K562 (cell line): Measurements from ENCODE around the gene FOXJ3. TPM values are rescaled to one million over a fixed set of nuclear protein-coding genes. Genes with fewer than 3 reads are reported as not detected.

ENCODE experiments used
- ATAC-seq: fragments of 200-7000 bp; cut with Tn5 transposase; 3 replicates; pipeline ENCODE4 v1.9.1; 2020; ENCODE audit warnings: moderate library complexity
- BruUV-seq: library from RNA; stranded (reverse); fragments of 400-500 nt; replicated peaks from 2 replicates; lab custom pipeline; 2021; lab: Mats Ljungman, UMichigan
- CTCF ChIA-PET: fragments of 300-600 bp; formaldehyde crosslinking; extraction: SDS; loops from one replicate; lab custom pipeline; 2021; ENCODE audit warnings: low intra/inter-chr PET ratio; lab: Yijun Ruan, JAX
- POLR2A ChIA-PET: fragments of 300-600, 350-650 bp; sonication (Branson Sonifier 250); formaldehyde crosslinking; extraction: SDS; loops from one replicate; lab custom pipeline; 2021; ENCODE audit warnings: antibody characterized with exemption, inconsistent platforms; lab: Yijun Ruan, JAX
- DNase-seq, 4 experiments: peaks; one replicate each; pipeline versions ENCODE4 v3.0.0 to v3.0.0-alpha.2; 2011 to 2018; ENCODE audit warnings: low spot score in 3 of 4, mixed read lengths in 3 of 4; ENCODE audit errors: extremely low read depth in 1 of 4
- FAIRE-seq: peaks from 2 replicates; lab custom pipeline; 2011; peaks lifted over from hg19 to GRCh38; lab: Jason Lieb, UNC
- H2AFZ ChIP-seq: 2 replicates; pipeline ENCODE4 v1.6.0; 2011; ENCODE audit warnings: low read depth, low read length, control low read depth, inconsistent platforms
- H3K27ac ChIP-seq: fragments of 200-600 bp; 3 replicates; pipeline ENCODE4 v1.8.0; 2011; ENCODE audit warnings: low read depth, mild to moderate bottlenecking, control low read depth, inconsistent platforms, low read length, moderate library complexity, mixed read lengths; ENCODE audit errors: extremely low read depth
- H3K27me3 ChIP-seq, 2 experiments: fragments of 300-600 bp in 1 of 2; 2 replicates in 1 of 2; 3 replicates in 1 of 2; pipeline versions ENCODE4 v1.6.0 to v1.8.0; 2011; ENCODE audit warnings: inconsistent platforms in 2 of 2, low read length in 2 of 2, mild to moderate bottlenecking in 1 of 2, mixed read lengths in 1 of 2, moderate library complexity in 1 of 2; ENCODE audit not compliant: control insufficient read depth in 2 of 2, insufficient read depth in 2 of 2
- H3K36me3 ChIP-seq: fragments of 300-600 bp; 3 replicates; pipeline ENCODE4 v1.8.0; 2011; ENCODE audit warnings: mild to moderate bottlenecking, low read length, inconsistent platforms; ENCODE audit not compliant: control insufficient read depth, insufficient read depth
- H3K4me1 ChIP-seq, 2 experiments: fragments of 200-600 bp in 1 of 2; replicated peaks in 1 of 2; 2 replicates in 1 of 2; 3 replicates in 1 of 2; pipeline versions ENCODE4 v1.5.1 to v1.8.0; 2011; ENCODE audit warnings: inconsistent platforms in 2 of 2, low read length in 2 of 2, mild to moderate bottlenecking in 1 of 2, mixed read lengths in 1 of 2, moderate library complexity in 1 of 2; ENCODE audit not compliant: control insufficient read depth in 2 of 2, insufficient read depth in 2 of 2
- H3K4me2 ChIP-seq: 2 replicates; pipeline ENCODE4 v1.6.1; 2011; ENCODE audit warnings: low read length, control low read depth, inconsistent platforms, mixed read lengths; ENCODE audit not compliant: insufficient read depth
- H3K4me3 ChIP-seq: fragments of 200-600 bp; sonication (generic), shearing (Covaris generic); 2 replicates; pipeline ENCODE4 v1.5.1; 2016; ENCODE audit warnings: control low read depth, inconsistent platforms
- H3K79me2 ChIP-seq: fragments of 200-600 bp; 3 replicates; pipeline ENCODE4 v1.8.0; 2011; ENCODE audit warnings: low read length, inconsistent platforms; ENCODE audit not compliant: control insufficient read depth, insufficient read depth
- H3K9ac ChIP-seq, 2 experiments: 2 replicates each; pipeline versions ENCODE4 v1.6.0 to v1.6.1; 2011; ENCODE audit warnings: low read depth in 2 of 2, low read length in 2 of 2, control low read depth in 1 of 2, inconsistent platforms in 1 of 2, mild to moderate bottlenecking in 1 of 2, mixed read lengths in 1 of 2; ENCODE audit not compliant: insufficient read depth in 1 of 2
- H3K9me1 ChIP-seq: one replicate; pipeline ENCODE4 v1.6.0; 2011; ENCODE audit warnings: inconsistent platforms, mild to moderate bottlenecking, low read length, moderate library complexity; ENCODE audit not compliant: control insufficient read depth, insufficient read depth
- H3K9me3 ChIP-seq: replicated peaks from 2 replicates; pipeline ENCODE4 v1.5.1; 2011; ENCODE audit warnings: low read depth, low read length, inconsistent platforms; ENCODE audit not compliant: control insufficient read depth, insufficient read depth
- H4K20me1 ChIP-seq: replicated peaks from 2 replicates; pipeline ENCODE4 v1.6.1; 2011; ENCODE audit warnings: low read length, inconsistent platforms, mixed read lengths; ENCODE audit not compliant: control insufficient read depth, insufficient read depth
- DNMT1 ChIP-seq: fragments of 450-650 bp; IDR thresholded peaks from 2 replicates; pipeline ENCODE4 v1.6.1; 2016; ENCODE audit warnings: antibody characterized with exemption, mild to moderate bottlenecking
- E2F8 ChIP-seq: fragments of 450-650 bp; IDR thresholded peaks from 2 replicates; pipeline ENCODE4 v1.7.1; 2018; ENCODE audit warnings: mild to moderate bottlenecking, low read depth; ENCODE audit not compliant: partially characterized antibody
- FOXA1 ChIP-seq: fragments of 450-650 bp; IDR thresholded peaks from 2 replicates; pipeline ENCODE4 v1.6.1; 2016; ENCODE audit warnings: mild to moderate bottlenecking, borderline replicate concordance
- GABPA ChIP-seq: fragments of 200-800 bp; sonication (Bioruptor generic); conservative IDR thresholded peaks from 2 replicates; pipeline ENCODE4 v1.6.1; 2016; ENCODE audit warnings: low read depth, missing genetic modification characterization, missing compliant biosample characterization
- GATA2 ChIP-seq: sonication (generic); formaldehyde crosslinking; IDR thresholded peaks from 2 replicates; pipeline ENCODE4 v1.4.0; 2020; ENCODE audit warnings: mild to moderate bottlenecking, missing genetic modification reagents
- HNRNPH1 ChIP-seq: fragments of 200-400 bp; formaldehyde crosslinking; optimal IDR thresholded peaks from 2 replicates; pipeline ENCODE3; 2017; ENCODE audit warnings: low read depth, mild to moderate bottlenecking, low read length, moderate library complexity
- POLR2H ChIP-seq: IDR thresholded peaks from 2 replicates; pipeline ENCODE4 v1.6.1; 2016; ENCODE audit warnings: missing genetic modification characterization, low read depth, mild to moderate bottlenecking, control low read depth, missing compliant biosample characterization, moderate library complexity
- PPARD ChIP-seq: fragments of 250-450 bp; sonication (Bioruptor Pico); IDR thresholded peaks from 2 replicates; pipeline ENCODE4 v1.8.0; 2022; ENCODE audit warnings: inconsistent platforms, mild to moderate bottlenecking, moderate library complexity
- RBM14 ChIP-seq: fragments of 200-400 bp; formaldehyde crosslinking; IDR thresholded peaks from 2 replicates; pipeline ENCODE4 v1.6.1; 2018; ENCODE audit warnings: low read depth, mild to moderate bottlenecking, low read length, moderate library complexity, borderline replicate concordance; ENCODE audit not compliant: insufficient read depth
- THAP12 ChIP-seq: fragments of 250-450 bp; sonication (Bioruptor Pico); IDR thresholded peaks from 2 replicates; pipeline ENCODE4 v1.9.0; 2021; ENCODE audit warnings: mild to moderate bottlenecking, inconsistent platforms
- ZBED1 ChIP-seq: IDR thresholded peaks from 2 replicates; pipeline ENCODE4 v1.6.1; 2014
- ZKSCAN1 ChIP-seq: fragments of 150-350 bp; IDR thresholded peaks from 2 replicates; pipeline ENCODE4 v1.6.1; 2016; ENCODE audit warnings: low read depth, low read length
- ZNF134 ChIP-seq: fragments of 250-450 bp; sonication (Bioruptor Pico); conservative IDR thresholded peaks from 2 replicates; pipeline ENCODE4 v1.4.0; 2020
- ZNF143 ChIP-seq: sonication (generic); formaldehyde crosslinking; IDR thresholded peaks from 2 replicates; pipeline ENCODE4 v1.9.0; 2022; ENCODE audit warnings: mild to moderate bottlenecking, missing genetic modification reagents
- WGBS: fragments of 100-300 bp; shearing (Covaris generic); methylation state at CpG from one replicate; pipeline ENCODE4 v1.1.6; 2016; ENCODE audit warnings: low coverage, mixed read lengths; ENCODE audit not compliant: insufficient coverage; ENCODE audit errors: missing lambda C conversion rate; 5-methylcytosine and 5-hydroxymethylcytosine counted together
- in situ Hi-C: fragments of 300-500 bp; cut with MboI; formaldehyde crosslinking; loops from 4 replicates; pipeline ENCODE4 v1.15.0; 2018; ENCODE audit warnings: inconsistent platforms, mixed read lengths
- intact Hi-C: fragments of 100-400 bp; cut with micrococcal nuclease; formaldehyde crosslinking; loops from 2 replicates; pipeline ENCODE4 v1.14.2; 2022
- polyA plus RNA-seq, 8 experiments: library from polyadenylated mRNA; depleted of rRNA in 4 of 8; stranded (reverse) in 5 of 8; unstranded in 3 of 8; fragments of >200 nt; fragmentation: Nextera tagmentation in 2 of 8; fragmentation: Illumina TruSeq in 1 of 8; extraction: Ambion mirVana in 2 of 8; extraction: Trizol in 1 of 8; gene quantifications; 2 replicates each; pipeline versions ENCODE4 v1.2.1 to v1.2.3, GENCODE V29; 2011 to 2014; ENCODE audit warnings: inconsistent platforms in 1 of 8, missing spikeins in 1 of 8
- total RNA-seq, 7 experiments: library from RNA; depleted of rRNA in 6 of 7; stranded (reverse); fragments of >200 nt in 6 of 7; fragmentation: Illumina TruSeq in 2 of 7; extraction: Trizol in 2 of 7; gene quantifications; 2 replicates each; pipeline versions ENCODE4 v1.2.1 to v1.2.3, GENCODE V29; 2011 to 2021; ENCODE audit warnings: low replicate concordance in 1 of 7
- TF ChIP-seq, protein P1 (sequence below): sonication (generic); formaldehyde crosslinking; IDR thresholded peaks from 2 replicates; pipeline ENCODE4 v1.8.1; 2022; ENCODE audit warnings: missing genetic modification reagents
- TF ChIP-seq, protein P2 (sequence below): fragments of 250-450 bp; sonication (Bioruptor Pico); IDR thresholded peaks from 2 replicates; pipeline ENCODE4 v1.8.0; 2022; ENCODE audit warnings: inconsistent platforms

The FOXJ3 gene
- total and polyA plus RNA-seq, 9 of the 15 experiments (the other 6 are each of a cell fraction or from before 2014, with no cell fraction given): 8.7 to 35.3 (median 23.4) TPM

DNA sequence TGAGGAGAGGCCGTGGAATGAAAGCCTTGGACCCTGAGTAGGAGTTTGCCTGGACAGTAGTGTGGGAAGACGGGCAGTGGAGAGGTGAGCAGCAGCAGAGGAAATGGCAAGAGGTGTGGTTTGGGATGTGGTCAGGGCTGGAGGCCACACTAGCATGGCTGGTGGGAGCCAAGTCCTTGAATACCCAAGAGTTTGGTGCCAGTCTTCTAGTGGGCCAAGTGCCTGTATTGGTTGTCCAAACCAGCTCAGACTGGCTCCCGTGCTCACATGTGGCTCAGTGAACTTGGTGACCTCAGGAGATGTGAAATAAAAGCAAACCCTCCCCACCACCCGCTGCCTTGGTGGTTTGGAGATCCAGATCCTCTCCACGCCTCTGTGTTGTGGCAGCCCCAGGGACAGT lies 172.9 kb downstream of the FOXJ3 start:
- ChIA-PET CTCF (no interaction called here), POLR2A (no interaction called here)
- intact Hi-C loops: no loop called here
- no peak overlapping the region for H3K4me3 ChIP-seq
- 2% methylated on average over 5 of the region's 5 CpGs for WGBS
- H3K36me3 ChIP-seq: no peaks in the 10 kb centered on the region
- H2AFZ ChIP-seq: no peak overlapping the region
- no peaks in the 10 kb centered on the region for H3K9me1 ChIP-seq
- no peak for DNase-seq
- H3K79me2 ChIP-seq: no peaks in the 10 kb centered on the region
- no peaks in the 10 kb centered on the region; the same call in 1 of the 2 replicates for H4K20me1 ChIP-seq
- H3K27me3 ChIP-seq: peaks cover 6 to 43% of the 10 kb centered on the region in 2 experiments; a peak in 4 of 5 replicates
- H3K27ac ChIP-seq: no peak overlapping the region
- in situ Hi-C loops: no loop called here
- no peak for ATAC-seq
- peaks cover 0 to 9% of the 10 kb centered on the region in 2 experiments; a peak in 1 of 5 replicates for H3K4me1 ChIP-seq
- H3K4me2 ChIP-seq: no peak overlapping the region
- no peaks in the 10 kb centered on the region; the same call in 1 of the 2 replicates for H3K9me3 ChIP-seq
- no peak overlapping the region for H3K9ac ChIP-seq
- BruUV-seq: no TSS peak
- FAIRE-seq: no peak
- TF ChIP-seq, protein P1, sequence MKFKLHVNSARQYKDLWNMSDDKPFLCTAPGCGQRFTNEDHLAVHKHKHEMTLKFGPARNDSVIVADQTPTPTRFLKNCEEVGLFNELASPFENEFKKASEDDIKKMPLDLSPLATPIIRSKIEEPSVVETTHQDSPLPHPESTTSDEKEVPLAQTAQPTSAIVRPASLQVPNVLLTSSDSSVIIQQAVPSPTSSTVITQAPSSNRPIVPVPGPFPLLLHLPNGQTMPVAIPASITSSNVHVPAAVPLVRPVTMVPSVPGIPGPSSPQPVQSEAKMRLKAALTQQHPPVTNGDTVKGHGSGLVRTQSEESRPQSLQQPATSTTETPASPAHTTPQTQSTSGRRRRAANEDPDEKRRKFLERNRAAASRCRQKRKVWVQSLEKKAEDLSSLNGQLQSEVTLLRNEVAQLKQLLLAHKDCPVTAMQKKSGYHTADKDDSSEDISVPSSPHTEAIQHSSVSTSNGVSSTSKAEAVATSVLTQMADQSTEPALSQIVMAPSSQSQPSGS (CRISPR knock-in tag): no peak
- no peak for TF ChIP-seq E2F8
- no peak for TF ChIP-seq RBM14
- no peak for TF ChIP-seq ZNF134 (CRISPR knock-in tag)
- no peak for TF ChIP-seq DNMT1
- TF ChIP-seq HNRNPH1: no peak
- TF ChIP-seq GATA2 (CRISPR knock-in tag): no peak
- TF ChIP-seq PPARD: no peak
- TF ChIP-seq FOXA1: no peak
- TF ChIP-seq THAP12 (CRISPR knock-in tag): no peak
- no peak for TF ChIP-seq GABPA (tag)
- no peak for TF ChIP-seq POLR2H (tag)
- no peak for TF ChIP-seq ZBED1
- TF ChIP-seq, protein P2, sequence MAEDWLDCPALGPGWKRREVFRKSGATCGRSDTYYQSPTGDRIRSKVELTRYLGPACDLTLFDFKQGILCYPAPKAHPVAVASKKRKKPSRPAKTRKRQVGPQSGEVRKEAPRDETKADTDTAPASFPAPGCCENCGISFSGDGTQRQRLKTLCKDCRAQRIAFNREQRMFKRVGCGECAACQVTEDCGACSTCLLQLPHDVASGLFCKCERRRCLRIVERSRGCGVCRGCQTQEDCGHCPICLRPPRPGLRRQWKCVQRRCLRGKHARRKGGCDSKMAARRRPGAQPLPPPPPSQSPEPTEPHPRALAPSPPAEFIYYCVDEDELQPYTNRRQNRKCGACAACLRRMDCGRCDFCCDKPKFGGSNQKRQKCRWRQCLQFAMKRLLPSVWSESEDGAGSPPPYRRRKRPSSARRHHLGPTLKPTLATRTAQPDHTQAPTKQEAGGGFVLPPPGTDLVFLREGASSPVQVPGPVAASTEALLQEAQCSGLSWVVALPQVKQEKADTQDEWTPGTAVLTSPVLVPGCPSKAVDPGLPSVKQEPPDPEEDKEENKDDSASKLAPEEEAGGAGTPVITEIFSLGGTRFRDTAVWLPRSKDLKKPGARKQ (CRISPR knock-in tag): no peak
- TF ChIP-seq ZKSCAN1: no peak
- no peak for TF ChIP-seq ZNF143 (CRISPR knock-in tag)
